T-helper 1 cell treated with Interleukin-12 subunit alpha and Interleukin-12 subunit beta and Interleukin-4 antibody, amounts not matched to agents 30 ng/mL and 1 ng/mL, for 36 hours (primary cell): ENCODE results near the gene TMEM51. TPM values are rescaled to one million over a fixed set of nuclear protein-coding genes. Genes with fewer than 3 reads are reported as not detected.

Experiments used
- total RNA-seq: library from RNA; stranded (reverse); gene quantifications from 2 replicates; pipeline ENCODE4 v1.2.3, GENCODE V29; 2022

Gene TMEM51
- total RNA-seq, 1 donor from 2014 or later: 0.10 TPM

Other genes starting within 250 kb of the TMEM51 start
- gene FHAD1, start 93.5 kb downstream of the TMEM51 start, total RNA-seq: not detected in 2 replicates